NCI-H748 (cell line): Measurements from ENCODE around the gene MMP10.
A peak's percentile ranks its signal among the peaks of the same experiment; 100 is the strongest.

Experiments
- DNase-seq: peaks from one replicate; lab custom pipeline; 2025; ENCODE audit not compliant: unreplicated experiment; lab: John Stamatoyannopoulos, UW

Gene MMP10

DNA sequence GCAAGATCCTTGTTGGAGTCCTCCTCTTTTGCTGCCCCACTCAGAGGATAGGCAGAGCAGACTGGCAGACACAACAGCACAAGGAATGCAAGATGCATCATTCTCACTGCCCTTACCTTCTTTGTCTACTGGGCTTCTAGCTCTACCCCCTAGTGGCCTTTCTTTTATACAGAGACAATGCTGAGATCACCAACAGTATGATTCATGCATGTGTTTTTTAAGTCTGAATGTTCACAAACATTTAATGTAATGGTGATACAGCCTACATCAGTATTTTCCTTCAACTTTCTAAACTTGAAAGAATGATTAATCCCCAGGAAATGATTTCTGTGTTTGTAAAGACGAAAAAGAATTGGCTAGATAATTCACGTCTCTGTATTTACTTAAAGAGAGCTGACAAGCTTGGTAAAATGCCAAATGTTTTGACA, at the start of gene MMP10:
TSS of gene MMP10 (minus strand) at position 138 of the 428 bp plus-strand sequence. CDS start at position 101, 37 bp downstream.
- peak; percentile 79 for DNase-seq

GRCh38 chr11:102829316-102830000, 49.0 kb upstream of the MMP10 start:
- no peak for DNase-seq

GRCh38 chr11:102824556-102824955, 44.1 kb upstream of the MMP10 start:
- DNase-seq = no peak

DNA sequence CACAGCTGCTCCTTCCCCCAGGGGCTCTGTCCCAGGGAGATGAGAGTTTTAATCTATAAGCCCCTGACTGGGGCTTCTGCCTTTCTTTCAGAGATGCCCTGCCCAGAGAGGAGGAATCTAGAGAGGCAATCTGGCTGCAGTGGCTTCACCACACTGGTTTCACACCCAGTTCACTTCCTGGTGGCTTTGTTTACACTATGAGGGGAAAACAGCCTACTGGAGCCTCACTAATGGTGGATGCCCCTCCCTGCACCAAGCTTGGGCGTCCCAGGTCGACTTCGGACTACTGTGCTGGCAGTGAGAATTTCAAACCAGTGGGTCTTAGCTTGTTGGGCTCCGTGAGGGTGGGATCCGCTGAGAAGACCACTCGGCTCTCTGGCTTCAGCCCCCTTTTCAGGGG, 39.1 kb upstream of the MMP10 start:
- no peak for DNase-seq

GRCh38 chr11:102813484-102813883, 33.1 kb upstream of the MMP10 start:
- no peak for DNase-seq

DNA sequence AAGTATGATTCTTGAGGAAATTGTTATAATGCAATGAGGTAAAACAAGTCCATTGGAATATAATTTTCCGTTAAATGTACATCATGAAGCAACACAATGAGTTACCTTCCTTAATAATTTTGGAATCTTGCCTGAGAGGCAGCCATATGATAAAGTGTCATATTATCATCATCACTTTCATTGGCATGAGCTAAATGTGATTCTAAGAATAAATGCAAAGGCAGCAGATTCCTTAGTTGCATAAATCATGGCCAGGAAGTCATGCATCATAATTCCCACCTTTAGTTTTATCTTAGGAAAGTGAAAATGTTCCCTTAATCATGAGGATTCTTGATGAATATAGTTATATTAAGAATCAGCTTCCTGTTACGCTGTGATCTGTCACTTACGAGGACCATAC, 31.8 kb upstream of the MMP10 start:
- DNase-seq = no peak

DNA sequence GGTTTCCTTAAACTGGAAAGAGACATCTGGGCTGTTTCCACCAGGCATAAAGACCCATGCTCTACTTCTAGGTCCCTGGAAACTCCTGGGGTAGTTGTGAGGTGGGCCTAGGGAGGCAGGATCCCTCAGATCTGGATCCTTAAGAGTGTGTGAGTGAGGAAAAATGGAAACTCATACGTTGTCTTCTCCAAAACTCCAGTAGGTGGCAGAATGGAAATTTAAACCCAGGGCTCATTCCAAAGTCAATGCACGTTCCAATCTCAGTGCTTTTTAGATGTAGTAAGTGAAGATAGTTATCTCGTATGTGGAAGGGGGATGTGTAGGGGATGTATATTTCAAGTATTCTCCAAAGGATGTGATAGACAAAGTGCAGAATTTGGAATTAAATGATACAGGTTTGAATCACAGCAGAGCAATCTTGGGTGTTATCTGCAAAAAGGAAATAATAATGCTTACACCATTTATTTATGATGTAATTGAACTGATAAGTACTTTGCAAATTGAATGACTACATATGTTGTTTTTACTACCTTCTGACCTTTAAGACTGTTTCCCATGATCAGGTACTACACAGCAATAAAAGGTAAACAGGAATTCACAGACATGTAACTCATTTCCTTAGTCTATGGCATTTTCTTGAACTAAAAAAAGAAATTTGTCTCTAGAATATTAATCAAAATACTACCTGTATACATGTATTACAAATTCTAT, 30.7 kb upstream of the MMP10 start:
- peak; percentile 46 for DNase-seq

- no peak for DNase-seq
Observed at GRCh38 chr11:102809971-102810370, 29.5 kb upstream of the MMP10 start.

- no peak for DNase-seq
Observed at GRCh38 chr11:102807921-102808320, 27.5 kb upstream of the MMP10 start.

DNA sequence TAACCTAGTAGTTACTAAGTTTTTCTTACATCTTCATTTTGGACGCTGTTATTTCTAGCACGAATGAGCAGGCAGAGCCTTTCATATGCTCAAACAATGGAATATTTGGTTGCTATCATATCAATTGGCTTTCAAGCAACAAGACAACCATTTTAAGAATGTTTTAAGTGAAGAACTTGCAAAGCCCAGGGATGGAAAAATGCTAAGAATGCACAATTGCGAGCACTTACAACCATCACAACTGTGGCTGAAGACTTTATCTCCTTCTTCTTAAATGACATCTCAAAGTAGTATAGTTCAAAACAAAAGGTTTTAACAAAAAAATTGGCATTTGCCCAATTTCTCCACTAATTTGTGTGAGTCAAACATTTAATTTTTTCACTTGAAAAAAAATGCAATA, 25.9 kb upstream of the MMP10 start:
- no peak for DNase-seq

- DNase-seq = no peak
Observed at GRCh38 chr11:102802341-102802740, 21.9 kb upstream of the MMP10 start.

DNA sequence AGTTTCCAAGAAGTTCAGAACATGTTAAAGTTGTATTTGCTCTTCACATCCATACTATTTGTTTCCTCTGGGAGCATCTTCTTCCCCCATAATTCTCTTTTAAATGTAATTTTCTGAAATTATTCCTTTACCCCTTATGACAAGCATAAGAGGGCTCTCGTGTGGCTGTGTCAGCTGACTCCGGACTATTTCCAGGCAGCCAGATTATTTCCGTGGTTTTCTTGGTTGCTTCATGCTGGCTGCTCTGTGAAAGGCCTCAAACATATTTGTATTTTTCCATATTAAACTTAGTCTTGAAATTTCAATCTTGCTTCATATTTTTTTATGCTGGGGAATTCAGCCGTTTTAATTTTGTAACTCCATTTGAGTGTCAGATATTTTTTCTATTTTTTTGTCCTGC, 20.3 kb upstream of the MMP10 start:
- DNase-seq = no peak

GRCh38 chr11:102799681-102800340, 19.4 kb upstream of the MMP10 start:
- no peak for DNase-seq

GRCh38 chr11:102798012-102798746, 17.8 kb upstream of the MMP10 start, which contains the start of gene MMP1:
Gene MMP1, minus strand, starts transcription at chr11:102798160. Its CDS starts 68 bp downstream, at chr11:102798092.
- DNase-seq = no peak

- peak; percentile 36 for DNase-seq
Observed at GRCh38 chr11:102794382-102794781, 14.0 kb upstream of the MMP10 start.

DNA sequence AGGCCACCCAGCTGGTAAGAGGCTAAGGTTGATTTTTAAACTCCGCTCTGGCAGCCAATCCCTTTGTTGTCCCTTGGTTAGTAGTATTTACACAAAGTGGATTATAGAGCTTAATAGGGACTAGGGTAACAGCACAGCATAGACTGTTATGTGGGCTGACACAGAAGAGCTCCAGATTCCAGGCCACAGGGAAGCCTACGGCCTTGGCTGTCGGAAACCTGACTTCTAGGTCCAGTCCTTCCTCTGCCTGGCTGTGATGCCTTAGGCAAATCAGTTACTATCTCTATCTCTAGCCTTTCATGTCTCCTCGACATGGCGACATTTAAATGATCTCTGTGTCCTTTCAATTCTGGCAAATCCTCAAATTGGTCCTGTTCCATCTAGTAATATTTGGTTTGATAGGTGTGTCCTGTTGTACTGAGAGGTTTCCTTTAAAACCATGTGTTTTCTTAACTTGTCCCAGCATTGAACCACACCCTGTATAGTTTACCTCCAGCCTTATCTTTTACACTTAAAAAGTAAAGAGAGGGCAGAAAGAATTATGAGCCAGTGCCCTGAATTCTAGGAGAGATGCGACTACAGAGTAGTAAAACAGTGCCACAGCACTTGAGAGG, 13.4 kb upstream of the MMP10 start:
- DNase-seq = no peak

DNA sequence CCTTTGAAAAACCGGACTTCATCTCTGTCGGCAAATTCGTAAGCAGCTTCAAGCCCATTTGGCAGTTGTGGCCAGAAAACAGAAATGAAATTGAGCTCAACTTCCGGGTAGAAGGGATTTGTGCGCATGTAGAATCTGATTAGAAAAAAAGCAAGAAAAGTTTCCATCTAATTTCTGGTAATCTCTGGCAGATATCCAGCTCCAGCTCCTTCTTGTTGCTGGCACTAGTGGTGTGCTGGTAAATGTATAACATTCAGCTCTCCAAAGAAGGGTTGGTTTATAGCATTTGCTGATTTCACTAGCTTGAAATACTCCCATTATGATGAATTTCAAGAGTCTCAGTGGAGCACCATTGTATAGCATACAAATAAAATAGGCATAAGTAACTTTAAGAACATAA, 12.2 kb upstream of the MMP10 start:
- DNase-seq = no peak

- no peak for DNase-seq
Observed at GRCh38 chr11:102791271-102792036, 11.0 kb upstream of the MMP10 start.

- DNase-seq = no peak
Observed at GRCh38 chr11:102788334-102788995, 8.0 kb upstream of the MMP10 start.

DNA sequence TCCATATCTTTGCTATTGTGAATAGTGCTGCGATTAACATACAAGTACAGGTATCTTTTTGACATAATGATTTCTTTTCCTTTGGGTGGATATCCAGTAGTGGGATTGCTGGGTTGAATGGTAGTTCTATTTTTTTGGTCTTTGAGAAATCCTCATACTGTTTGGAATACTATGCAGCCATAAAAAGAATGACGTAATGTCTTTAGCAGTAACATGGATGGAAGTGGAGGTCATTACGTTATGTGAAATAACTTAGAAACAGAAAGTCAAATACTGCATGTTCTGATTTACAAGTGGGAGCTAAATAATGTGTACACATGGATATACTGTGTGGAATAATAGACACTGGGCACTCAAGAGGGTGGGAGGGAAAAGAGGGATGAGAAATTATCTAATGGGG, 4.0 kb upstream of the MMP10 start:
- peak; percentile 37 for DNase-seq
